Measurements from ENCODE around the gene SETD1A.

- TF ChIP-seq CTCF (IDR thresholded peaks at IDR 0.05 in 2 of 3, conservative IDR thresholded peaks at IDR 0.05 in 1 of 3; ENCODE audit: insufficient read depth in 2 of 3, low read depth in 1 of 3, low read length in 3 of 3) = no peak
- no peak for TF ChIP-seq KLF16 (IDR thresholded peaks at IDR 0.05)
- no peak for TF ChIP-seq ZNF239 (CRISPR knock-in tag; IDR thresholded peaks at IDR 0.05)
- TF ChIP-seq HMGN3 (IDR thresholded peaks at IDR 0.05; ENCODE audit: borderline replicate concordance, extremely low read depth, insufficient read length, low read depth, low read length) = no peak
- no peak for TF ChIP-seq ATF4 (CRISPR knock-in tag; IDR thresholded peaks at IDR 0.05)
- TF ChIP-seq ZBTB33 (CRISPR knock-in tag; IDR thresholded peaks at IDR 0.05) = no peak
- TF ChIP-seq ZNF3 (CRISPR knock-in tag; IDR thresholded peaks at IDR 0.05) = no peak
- TF ChIP-seq ZBTB7A (IDR thresholded peaks at IDR 0.05; ENCODE audit: borderline replicate concordance, control insufficient read depth, low read depth, low read length) = no peak
- no peak for TF ChIP-seq RBM25 (IDR thresholded peaks at IDR 0.05; ENCODE audit: low read depth, low read length, severe bottlenecking)
- TF ChIP-seq NKRF (IDR thresholded peaks at IDR 0.05; ENCODE audit: borderline replicate concordance) = no peak
- TF ChIP-seq HOMEZ (CRISPR knock-in tag; IDR thresholded peaks at IDR 0.05) = no peak
- no peak for TF ChIP-seq BCLAF1 (IDR thresholded peaks at IDR 0.05; ENCODE audit: borderline replicate concordance in 1 of 2, control insufficient read depth in 1 of 2, low read depth in 2 of 2, low read length in 1 of 2)
- TF ChIP-seq EHMT2 (IDR thresholded peaks at IDR 0.05) = no peak
- no peak for TF ChIP-seq GABPA (tag; conservative IDR thresholded peaks at IDR 0.05; ENCODE audit: low read depth)
Observed at GRCh38 chr16:30946671-30947540, 10.6 kb upstream of the SETD1A start.
